ENCODE data around the gene CORT. TPM values are rescaled to one million over a fixed set of nuclear protein-coding genes. Genes with fewer than 3 reads are reported as not detected.
A peak's percentile ranks its signal among the peaks of the same experiment; 100 is the strongest.

The CORT gene
- total RNA-seq (2012; rRNA removed), result not detected in 2 replicates
- polyA plus RNA-seq (2012; rRNA removed), result 0.10 and 0.13 TPM in 2 replicates
- 0.03 and 0.05 TPM in 2 replicates for polyA plus RNA-seq (2012; cell fraction: cytosol; rRNA removed)
- polyA plus RNA-seq (2012; cell fraction: nucleus; rRNA removed; ENCODE audit: low replicate concordance), result 0.22 and 0.26 TPM in 2 replicates
- percentile 50 among the genes with signal in this experiment for Bru-seq, nascent RNA
- BruChase-seq, experiment 1, labeled RNA remaining after a 6-hour chase, result percentile 69 among the genes with signal in this experiment
- percentile 59 among the genes with signal in this experiment for BruChase-seq, experiment 2, labeled RNA remaining after a 2-hour chase
- long read RNA-seq, partial matches to known transcripts, result 0 of 1 reads
- long read RNA-seq, other reads (novel, unspliced or antisense), result 1 of 1 reads

GRCh38 chr1:10449751-10450150 lies at the start of gene CORT:
TSS of gene CORT (plus strand) at chr1:10450031. CDS start at chr1:10450224, 193 bp downstream.
- Histone ChIP-seq H4K20me1 (ENCODE audit: insufficient read depth, low read length) (no peaks in the 10 kb centered on the region), H2BK20ac (ENCODE audit: low read depth, low read length) (no peak within 1 kb of the TSS), H3K36me3 (ENCODE audit: control insufficient read depth, insufficient read depth, low read length) (peaks cover under 1% of the 10 kb centered on the region; the same call in 1 of the 2 replicates), H4K8ac (ENCODE audit: low read depth in 2 of 2, low read length in 2 of 2) (peak within 1 kb of the TSS in 1 of 2 experiments; percentile 27; a peak in 1 of 4 replicates), H3K79me1 (ENCODE audit: low read depth in 1 of 2, low read length in 2 of 2) (no peaks in the 10 kb centered on the region), H3K4ac (ENCODE audit: low read depth, low read length) (no peak within 1 kb of the TSS), H3K56ac (ENCODE audit: extremely low read depth, insufficient read depth, low read length) (no peak within 1 kb of the TSS), H4K91ac (ENCODE audit: insufficient read depth, low read depth, low read length) (no peak within 1 kb of the TSS), H3K9ac (ENCODE audit: low read depth, low read length) (no peak within 1 kb of the TSS), H2BK120ac (ENCODE audit: low read depth, low read length) (no peak within 1 kb of the TSS), H4K5ac (ENCODE audit: low read depth, low read length) (no peak within 1 kb of the TSS), H3K14ac (replicated peaks; ENCODE audit: low read depth, low read length) (no peak within 1 kb of the TSS), H3K23ac (ENCODE audit: low read depth, low read length) (no peak within 1 kb of the TSS; the same call in 1 of the 2 replicates), H3K4me3 (ENCODE audit: insufficient read depth, low read depth, low read length) (no peak within 1 kb of the TSS), H3K4me1 (ENCODE audit: control insufficient read depth, insufficient read depth, low read length) (peaks cover 2% of the 10 kb centered on the region; the same call in 1 of the 2 replicates), H2AFZ (replicated peaks; ENCODE audit: low read length, poor library complexity) (no peak within 1 kb of the TSS), H2BK5ac (ENCODE audit: low read depth, low read length, poor library complexity, severe bottlenecking) (no peak within 1 kb of the TSS), H3K9me3 (ENCODE audit: control insufficient read depth, insufficient read depth, low read length) (no peaks in the 10 kb centered on the region), H3K27me3 (ENCODE audit: control insufficient read depth, insufficient read depth, low read length) (no peaks in the 10 kb centered on the region), H2AK9ac (replicated peaks; ENCODE audit: low read depth, low read length, poor library complexity) (no peak within 1 kb of the TSS), H3K27ac (ENCODE audit: insufficient read depth, low read length) (no peak within 1 kb of the TSS), H3K18ac (ENCODE audit: low read depth, low read length) (no peak within 1 kb of the TSS), H2AK5ac (ENCODE audit: low read depth, low read length) (no peak within 1 kb of the TSS), H3K9me1 (ENCODE audit: insufficient read depth, low read length) (0 out of 2 replicates have a peak, but pooled peaks cover 3% of the 10 kb centered on the region), H3K4me2 (ENCODE audit: low read depth, low read length) (no peak within 1 kb of the TSS), H2BK15ac (ENCODE audit: low read depth, low read length) (no peak within 1 kb of the TSS)
- dilution Hi-C loops (cut with HindIII; ENCODE audit: low sequenced_read_pairs, unreplicated experiment), result no loop called here
- intact Hi-C loops (cut with micrococcal nuclease), result no loop called here
- BruUV-seq (replicated peaks), result no TSS peak
- DNase-seq (no peak), ATAC-seq (ENCODE audit: low read depth) (no peak)
- CTCF ChIA-PET, result interaction anchor here (1.1 kb wide), 1 partner anchor 25 kb away, joined by 3 read pairs; the partner anchor contains the start of gene PEX14
- TF ChIP-seq RCOR1 (IDR thresholded peaks at IDR 0.05; ENCODE audit: insufficient replicate concordance, low read length), result no peak
- TF ChIP-seq RFX5 (IDR thresholded peaks at IDR 0.05; ENCODE audit: low read depth, low read length), result no peak
- no peak for TF ChIP-seq MAZ (IDR thresholded peaks at IDR 0.05; ENCODE audit: borderline replicate concordance, low read depth, low read length)
- TF ChIP-seq FOS (IDR thresholded peaks at IDR 0.05; ENCODE audit: low read depth, low read length), result no peak
- TF ChIP-seq MXI1 (IDR thresholded peaks at IDR 0.05; ENCODE audit: borderline replicate concordance, low read depth, low read length), result no peak
- TF ChIP-seq RAD21 (IDR thresholded peaks at IDR 0.05; ENCODE audit: low read length), result no peak
- TF ChIP-seq BHLHE40 (IDR thresholded peaks at IDR 0.05; ENCODE audit: low read depth, low read length), result no peak
- WGBS, 2 experiments (ENCODE audit: extremely low coverage in 2 of 2, insufficient read length in 1 of 2), result 100% methylated on average over 1 of the region's 10 CpGs; no CpG with 5 or more reads in 1 of the 2 experiments
- in situ Hi-C loops (cut with MboI; ENCODE audit: low sequenced_read_pairs), result no loop called here
- POLR2A ChIA-PET (ENCODE audit: unreplicated experiment), result interaction anchor here (0.5 kb wide), 1 partner anchor 109 kb away, joined by 3 read pairs; no protein-coding TSS in a partner anchor
